Stimulated activated CD8-positive, alpha-beta memory T cell treated with anti-CD3 and anti-CD28 coated beads, Interleukin-4, amount 100 ng/mL, for 48 hours (primary cell): ENCODE results near the gene EVC2.

ENCODE experiments used
- DNase-seq: peaks from one replicate; pipeline ENCODE4 v3.0.0-alpha.2; 2020

The EVC2 gene

GRCh38 chr4:5554376-5554775, 154.0 kb downstream of the EVC2 start:
- no peak for DNase-seq

GRCh38 chr4:5553801-5554200, 154.6 kb downstream of the EVC2 start:
- DNase-seq: no peak

DNA sequence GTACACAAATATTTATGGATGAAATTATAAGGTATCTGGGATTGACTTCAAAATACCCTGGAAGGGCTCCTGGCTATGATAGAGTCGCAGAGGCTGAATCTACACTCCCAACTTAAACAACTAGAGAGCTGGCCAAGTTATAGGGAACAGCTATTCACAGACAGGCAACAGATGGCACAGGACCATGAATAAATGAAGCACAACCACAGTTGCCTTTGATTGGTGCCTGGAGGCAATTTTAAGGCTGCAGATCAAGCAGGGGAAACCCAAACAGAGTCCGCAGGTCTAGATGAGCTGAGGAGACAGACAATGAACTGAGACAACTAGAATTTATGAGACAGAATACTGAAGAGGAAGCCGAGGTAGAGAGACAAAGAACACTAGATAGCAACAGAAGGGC, 155.9 kb downstream of the EVC2 start:
- DNase-seq: no peak

DNA sequence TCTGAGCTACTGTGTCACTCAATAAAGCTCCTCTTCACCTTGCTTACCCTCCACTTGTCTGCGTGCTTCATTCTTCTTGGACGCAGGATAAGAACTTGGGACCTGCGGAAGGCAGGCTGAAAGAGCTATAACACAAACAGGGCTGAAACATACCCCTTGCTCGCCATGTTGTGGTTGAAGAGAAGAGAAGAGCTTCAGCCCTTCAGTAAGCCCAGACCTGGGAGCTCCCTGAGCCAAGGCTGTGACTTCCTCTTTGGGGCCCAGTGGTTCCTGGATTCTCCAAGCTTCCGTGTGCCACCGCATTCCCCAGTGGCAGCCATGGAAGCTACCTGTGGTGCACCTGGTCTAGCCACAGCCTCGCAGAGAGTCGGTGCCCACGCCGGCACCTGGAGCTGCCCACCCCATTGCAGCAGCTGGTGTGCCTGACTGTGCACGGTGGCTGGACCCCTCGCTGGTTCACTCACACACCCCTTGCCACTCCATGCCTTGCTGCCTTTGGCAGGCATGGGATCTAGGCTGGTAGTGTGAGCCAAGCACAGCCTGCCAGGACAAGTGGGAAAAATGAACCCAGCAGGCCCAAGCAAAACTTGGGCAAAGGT, 160.6 kb downstream of the EVC2 start:
- DNase-seq: no peak

GRCh38 chr4:5545271-5545670, 163.1 kb downstream of the EVC2 start:
- no peak for DNase-seq

- no peak for DNase-seq
These were observed 163.6 kb downstream of the EVC2 start for GRCh38 chr4:5544762-5545161.

DNA sequence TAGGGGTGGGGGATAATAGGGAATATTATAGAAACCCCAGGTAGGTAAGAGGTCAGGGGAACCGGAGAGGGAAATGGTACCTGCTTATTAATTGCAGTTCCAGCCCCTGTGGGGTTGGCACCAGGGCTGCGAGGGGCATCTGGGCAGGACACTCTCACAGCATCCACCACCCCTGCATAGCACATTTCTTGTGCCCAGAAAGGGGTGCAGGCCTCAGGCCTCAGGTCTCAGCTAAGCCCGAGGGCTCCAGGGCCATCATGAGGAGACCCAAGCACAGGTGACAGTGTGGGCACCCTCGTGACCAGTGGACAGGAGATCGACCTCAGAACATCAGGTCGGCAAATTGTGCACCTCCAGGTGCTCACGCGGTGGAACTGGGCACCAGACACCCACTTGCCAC, 164.7 kb downstream of the EVC2 start:
- no peak for DNase-seq

- DNase-seq: no peak
These were observed 167.2 kb downstream of the EVC2 start for GRCh38 chr4:5541169-5541568.

GRCh38 chr4:5539584-5539983, 168.8 kb downstream of the EVC2 start:
- no peak for DNase-seq

- DNase-seq: no peak
These were observed 176.3 kb downstream of the EVC2 start for GRCh38 chr4:5532100-5532499.

GRCh38 chr4:5528031-5528436, 180.3 kb downstream of the EVC2 start:
- DNase-seq: no peak

DNA sequence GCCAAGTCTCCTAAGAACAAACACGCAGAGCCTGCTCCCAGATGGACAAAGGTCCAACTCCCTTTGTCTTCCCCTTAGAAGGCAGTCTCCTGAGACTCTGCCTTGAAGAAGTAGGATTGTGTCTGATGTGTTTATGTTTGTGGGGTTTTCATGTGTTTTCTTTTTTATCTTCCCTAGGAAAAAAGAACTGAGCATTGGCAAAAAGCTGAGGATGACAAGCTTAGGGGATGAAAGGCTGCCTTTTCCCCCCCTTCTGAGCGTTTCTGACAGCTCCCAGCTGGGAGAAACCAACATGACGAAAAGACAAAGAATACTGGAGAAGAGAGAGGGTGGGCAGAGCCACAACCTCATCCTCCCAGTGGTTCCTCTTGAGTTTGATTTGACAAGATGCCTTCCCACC, 181.1 kb downstream of the EVC2 start:
- DNase-seq: no peak

- no peak for DNase-seq
These were observed 182.1 kb downstream of the EVC2 start for GRCh38 chr4:5526080-5526846.

GRCh38 chr4:5524446-5525299, 183.7 kb downstream of the EVC2 start:
- DNase-seq: no peak

- DNase-seq: no peak
These were observed 191.0 kb downstream of the EVC2 start for GRCh38 chr4:5517372-5517771.

DNA sequence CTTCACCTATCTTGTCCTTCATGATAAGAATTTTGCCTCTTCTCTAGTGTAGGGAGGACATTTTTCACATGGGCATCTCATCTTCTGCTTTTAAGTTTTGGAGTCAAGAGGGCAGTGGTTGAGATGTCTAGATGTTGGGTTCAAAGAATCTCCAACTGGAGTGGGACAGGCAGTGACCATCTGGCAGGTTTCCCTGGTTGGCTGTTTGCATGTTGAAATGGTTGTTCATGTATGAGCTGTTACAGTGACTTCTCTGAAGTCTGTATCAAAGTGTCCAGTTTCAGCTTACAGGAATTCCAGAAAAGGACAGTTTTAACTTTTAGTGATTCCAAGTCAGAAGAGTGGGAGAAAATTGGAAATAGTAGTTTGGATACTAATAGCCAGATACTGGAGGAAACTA, 192.7 kb downstream of the EVC2 start:
- DNase-seq: no peak
